Neutrophil (primary cell): ENCODE data around the gene CAMTA1.

Experiments
- H3K27ac ChIP-seq: fragments of 200-600 bp; sonication (generic); 2 replicates; pipeline ENCODE4 v1.5.1; 2016; ENCODE audit warnings: mild to moderate bottlenecking, moderate library complexity
- H3K27me3 ChIP-seq: fragments of 200-600 bp; sonication (generic); 2 replicates; pipeline ENCODE4 v1.6.0; 2016; ENCODE audit warnings: mild to moderate bottlenecking
- H3K36me3 ChIP-seq: fragments of 200-600 bp; sonication (generic); 2 replicates; pipeline ENCODE4 v1.5.1; 2017
- H3K4me1 ChIP-seq, 2 experiments: fragments of 200-600 bp in 1 of 2; sonication (generic) in 1 of 2; 1 replicate in 1 of 2; 2 replicates in 1 of 2; pipeline versions ENCODE4 v1.5.1 to v1.6.1; 2013 to 2016; ENCODE audit warnings: low read depth in 1 of 2, low read length in 1 of 2, mild to moderate bottlenecking in 1 of 2, moderate library complexity in 1 of 2; ENCODE audit not compliant: control insufficient read depth in 1 of 2, insufficient read depth in 1 of 2
- H3K4me3 ChIP-seq, 2 experiments: fragments of 200-600 bp in 1 of 2; sonication (generic) in 1 of 2; 1 replicate in 1 of 2; 2 replicates in 1 of 2; pipeline ENCODE4 v1.5.1; 2013 to 2016; ENCODE audit warnings: low read depth in 1 of 2, low read length in 1 of 2, mild to moderate bottlenecking in 1 of 2, moderate library complexity in 1 of 2
- H3K9me3 ChIP-seq: fragments of 200-600 bp; sonication (generic); 2 replicates; pipeline ENCODE4 v1.5.1; 2016
- TF ChIP-seq, protein P1 (sequence below): fragments of 200-600 bp; sonication (generic); IDR thresholded peaks from 2 replicates; pipeline ENCODE4 v1.5.1; 2016; ENCODE audit warnings: antibody characterized with exemption

The CAMTA1 gene

GRCh38 chr1:7458946-7459345, 673.7 kb downstream of the CAMTA1 start:
- Histone ChIP-seq H3K27ac (no peak overlapping the region), H3K36me3 (no peaks in the 10 kb centered on the region), H3K4me3 (no peak overlapping the region), H3K9me3 (no peaks in the 10 kb centered on the region), H3K4me1 (no peaks in the 10 kb centered on the region), H3K27me3 (peaks cover 10% of the 10 kb centered on the region)
- TF ChIP-seq, protein P1, sequence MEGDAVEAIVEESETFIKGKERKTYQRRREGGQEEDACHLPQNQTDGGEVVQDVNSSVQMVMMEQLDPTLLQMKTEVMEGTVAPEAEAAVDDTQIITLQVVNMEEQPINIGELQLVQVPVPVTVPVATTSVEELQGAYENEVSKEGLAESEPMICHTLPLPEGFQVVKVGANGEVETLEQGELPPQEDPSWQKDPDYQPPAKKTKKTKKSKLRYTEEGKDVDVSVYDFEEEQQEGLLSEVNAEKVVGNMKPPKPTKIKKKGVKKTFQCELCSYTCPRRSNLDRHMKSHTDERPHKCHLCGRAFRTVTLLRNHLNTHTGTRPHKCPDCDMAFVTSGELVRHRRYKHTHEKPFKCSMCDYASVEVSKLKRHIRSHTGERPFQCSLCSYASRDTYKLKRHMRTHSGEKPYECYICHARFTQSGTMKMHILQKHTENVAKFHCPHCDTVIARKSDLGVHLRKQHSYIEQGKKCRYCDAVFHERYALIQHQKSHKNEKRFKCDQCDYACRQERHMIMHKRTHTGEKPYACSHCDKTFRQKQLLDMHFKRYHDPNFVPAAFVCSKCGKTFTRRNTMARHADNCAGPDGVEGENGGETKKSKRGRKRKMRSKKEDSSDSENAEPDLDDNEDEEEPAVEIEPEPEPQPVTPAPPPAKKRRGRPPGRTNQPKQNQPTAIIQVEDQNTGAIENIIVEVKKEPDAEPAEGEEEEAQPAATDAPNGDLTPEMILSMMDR, result no peak

DNA sequence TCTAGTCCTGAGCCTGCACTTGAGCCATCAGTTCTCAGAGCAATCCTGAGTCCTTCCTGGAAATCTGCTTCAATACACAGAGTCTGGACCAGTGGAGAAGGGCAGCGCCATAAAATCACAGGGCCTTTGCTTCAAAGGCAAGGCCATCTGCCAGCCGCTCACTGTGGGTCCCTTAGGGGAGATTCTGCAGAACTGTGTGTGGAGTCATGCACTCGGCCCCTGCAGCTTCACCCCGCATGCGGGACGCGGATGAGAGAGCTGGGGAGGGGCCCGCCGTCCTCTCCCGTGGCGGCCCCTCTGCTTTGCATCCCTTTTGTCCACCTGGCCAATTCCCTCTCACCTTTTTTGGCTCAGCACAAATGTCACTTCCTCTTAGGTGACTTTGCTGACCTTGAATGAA, 674.7 kb downstream of the CAMTA1 start:
- TF ChIP-seq, protein P1, result no peak
- H3K9me3 ChIP-seq, result no peaks in the 10 kb centered on the region
- peaks cover 10% of the 10 kb centered on the region for H3K27me3 ChIP-seq
- no peak overlapping the region for H3K27ac ChIP-seq
- no peaks in the 10 kb centered on the region for H3K4me1 ChIP-seq
- H3K4me3 ChIP-seq, result no peak overlapping the region
- H3K36me3 ChIP-seq, result no peaks in the 10 kb centered on the region

DNA sequence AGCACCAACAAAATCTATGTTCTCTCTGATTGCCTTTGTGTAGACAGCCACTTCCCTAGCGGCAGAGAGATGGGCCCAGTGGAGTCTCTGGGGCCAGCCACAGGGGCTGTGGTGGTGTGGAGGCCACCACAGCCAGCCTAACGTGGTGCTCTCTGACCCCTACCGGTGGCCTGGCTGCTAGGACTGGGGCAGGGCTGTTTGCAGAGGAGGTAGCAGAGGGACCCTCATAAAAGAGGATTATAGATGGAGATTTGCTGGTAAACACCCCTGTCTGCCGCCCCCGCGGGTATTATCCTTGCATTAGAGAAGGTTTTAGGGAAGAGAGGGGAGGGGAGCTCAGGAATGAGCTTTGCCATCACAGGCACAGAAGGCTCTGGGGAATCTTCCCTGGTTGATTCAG, 675.6 kb downstream of the CAMTA1 start:
- Histone ChIP-seq H3K36me3 (no peaks in the 10 kb centered on the region), H3K4me1 (no peaks in the 10 kb centered on the region), H3K27ac (no peak overlapping the region), H3K9me3 (no peaks in the 10 kb centered on the region), H3K27me3 (peaks cover 10% of the 10 kb centered on the region), H3K4me3 (no peak overlapping the region)
- TF ChIP-seq, protein P1, result no peak

DNA sequence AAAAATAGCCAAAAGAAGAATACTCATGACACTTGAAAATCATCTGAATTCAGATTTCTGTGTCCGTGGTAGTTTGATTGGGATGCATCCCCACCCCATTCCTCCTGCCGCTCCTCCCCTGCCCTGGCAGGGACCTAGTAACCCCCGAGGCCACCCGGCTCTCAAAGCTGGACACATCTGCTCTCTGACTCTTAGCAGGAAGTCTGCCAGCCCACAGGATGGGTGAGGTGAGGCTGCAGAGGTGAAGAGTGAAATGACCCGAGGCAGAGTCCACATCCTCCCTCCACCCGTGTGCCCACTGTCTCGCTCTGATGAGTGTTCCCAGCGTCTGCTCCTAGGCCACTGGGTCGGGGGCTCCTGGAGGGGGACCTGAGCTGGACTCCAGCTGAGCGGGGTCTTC, 677.4 kb downstream of the CAMTA1 start:
- Histone ChIP-seq H3K27ac (no peak overlapping the region), H3K4me3 (no peak overlapping the region), H3K27me3 (peaks cover 10% of the 10 kb centered on the region), H3K9me3 (no peaks in the 10 kb centered on the region), H3K36me3 (no peaks in the 10 kb centered on the region), H3K4me1 (peaks cover 0 to 3% of the 10 kb centered on the region in 2 experiments)
- TF ChIP-seq, protein P1, result no peak

DNA sequence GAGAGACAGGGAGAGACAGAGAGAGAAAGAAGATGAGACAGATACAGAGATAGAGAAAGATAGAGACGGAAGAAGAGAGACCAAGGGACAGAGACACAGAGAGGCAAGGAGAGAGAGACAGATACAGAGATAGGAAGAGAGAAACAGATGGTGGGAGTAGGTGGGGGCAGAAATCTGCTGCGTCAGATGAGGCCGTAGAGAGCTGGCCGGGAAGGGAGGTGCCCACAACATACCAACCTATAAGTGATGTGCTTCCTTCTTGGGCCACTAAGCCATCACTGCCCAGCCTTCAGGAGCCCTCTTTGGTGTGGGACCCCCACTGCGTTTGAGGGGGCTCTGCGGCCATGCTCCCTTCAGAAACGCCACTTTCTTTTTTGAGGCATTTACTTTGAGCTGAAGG, 678.3 kb downstream of the CAMTA1 start:
- Histone ChIP-seq H3K27me3 (peaks cover 2% of the 10 kb centered on the region), H3K27ac (no peak overlapping the region), H3K36me3 (no peaks in the 10 kb centered on the region), H3K4me1 (peaks cover 0 to 4% of the 10 kb centered on the region in 2 experiments), H3K9me3 (no peaks in the 10 kb centered on the region), H3K4me3 (no peak overlapping the region)
- TF ChIP-seq, protein P1, result no peak

DNA sequence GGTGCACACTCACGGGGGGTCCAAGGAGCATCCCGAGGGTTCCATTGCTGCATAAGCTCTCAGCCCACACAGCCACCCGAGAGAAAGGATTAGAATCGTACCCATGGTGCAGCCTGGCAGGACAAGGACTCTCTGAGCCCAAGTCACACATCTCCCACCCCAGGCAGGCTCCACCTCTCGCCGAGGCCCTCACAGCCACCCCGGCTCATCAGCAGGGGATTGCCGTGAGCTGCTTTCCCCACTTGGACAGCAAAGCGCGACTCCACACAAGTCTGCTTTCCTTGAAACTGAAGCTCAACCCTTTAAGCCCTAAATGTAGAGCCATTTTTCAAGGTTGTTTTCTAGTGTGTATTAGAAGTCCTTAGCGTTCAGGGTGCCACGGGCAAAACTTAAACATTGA, 679.5 kb downstream of the CAMTA1 start:
- Histone ChIP-seq H3K36me3 (no peaks in the 10 kb centered on the region), H3K4me3 (no peak overlapping the region), H3K9me3 (no peaks in the 10 kb centered on the region), H3K27ac (no peak overlapping the region), H3K27me3 (no peaks in the 10 kb centered on the region), H3K4me1 (peaks cover 0 to 4% of the 10 kb centered on the region in 2 experiments)
- TF ChIP-seq, protein P1, result no peak
